GM10266 (cell line): ENCODE results near the gene FERMT2.
A peak's percentile ranks its signal among the peaks of the same experiment; 100 is the strongest.
"Not testable (repeated sequence)": the region's sequence is repeated elsewhere in the genome, so short reads cannot be mapped to it uniquely, and the experiment has no call there.

Source experiments
- DNase-seq: peaks from one replicate; pipeline ENCODE4 v3.0.0; 2012; ENCODE audit errors: extremely low spot score
- CTCF ChIP-seq: IDR thresholded peaks from 2 replicates; pipeline ENCODE4 v1.5.1; 2012; ENCODE audit warnings: mild to moderate bottlenecking, low read depth; ENCODE audit not compliant: control insufficient read depth, insufficient read depth; ENCODE audit errors: missing control alignments

The FERMT2 gene

GRCh38 chr14:52926953-52927352 is 23.9 kb downstream of the FERMT2 start:
- no peak for TF ChIP-seq CTCF
- DNase-seq: no peak

DNA sequence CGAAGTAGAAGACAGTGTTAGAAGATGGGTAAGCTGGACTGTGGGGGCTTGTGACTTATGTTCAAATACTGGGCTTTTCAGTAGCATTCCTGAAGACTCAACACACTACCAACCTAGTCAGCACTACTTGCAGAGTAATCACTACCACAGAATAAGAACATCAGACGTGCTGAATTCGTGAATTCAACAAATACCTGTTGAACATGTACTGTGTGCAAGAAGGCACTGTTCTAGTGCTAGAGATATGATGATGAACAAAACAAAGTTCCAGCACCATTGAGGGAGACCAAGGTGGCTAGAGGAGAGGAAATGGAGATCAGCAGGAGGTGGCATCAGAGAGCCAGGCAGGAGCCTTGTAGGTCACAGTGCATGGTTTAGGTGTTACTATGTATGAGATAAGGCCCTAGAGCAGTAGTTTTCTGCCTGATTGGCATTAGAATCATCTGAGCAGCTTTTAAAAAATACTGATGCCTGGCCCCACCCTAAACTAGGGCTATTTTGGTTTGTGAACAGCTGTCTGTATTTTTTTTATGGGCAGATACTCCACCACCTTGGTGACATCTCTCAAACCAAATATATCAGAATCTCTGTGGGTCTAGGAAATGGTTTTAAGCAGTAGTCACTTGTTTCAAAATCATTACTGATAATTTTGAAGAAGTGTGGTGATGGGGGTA is 26.8 kb downstream of the FERMT2 start:
- DNase-seq: peak; percentile 11
- TF ChIP-seq CTCF: no peak

- DNase-seq: no peak
- no peak for TF ChIP-seq CTCF
Measured at GRCh38 chr14:52922656-52923055, 28.2 kb downstream of the FERMT2 start.

GRCh38 chr14:52922059-52922458 is 28.8 kb downstream of the FERMT2 start:
- DNase-seq: no peak
- TF ChIP-seq CTCF: no peak

DNA sequence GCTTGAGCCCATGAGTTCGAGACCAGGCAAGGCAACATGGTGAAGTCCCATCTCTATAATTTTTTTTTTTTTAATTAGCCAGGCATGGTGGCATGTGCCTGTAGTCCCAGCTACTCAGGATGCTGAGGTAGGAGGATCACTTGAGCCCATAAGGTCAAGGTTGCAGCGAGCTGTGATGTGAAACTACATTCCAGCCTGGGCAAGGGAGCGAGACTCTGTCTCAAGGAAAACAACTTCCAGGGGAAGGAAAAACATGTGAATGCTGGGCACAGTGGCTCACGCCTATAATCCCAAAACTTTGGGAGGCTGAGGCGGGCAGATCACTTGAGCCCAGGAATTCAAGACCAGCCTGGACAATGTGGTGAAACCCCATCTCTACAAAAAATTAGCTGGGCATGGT is 30.4 kb downstream of the FERMT2 start:
- DNase-seq: not testable (repeated sequence)

DNA sequence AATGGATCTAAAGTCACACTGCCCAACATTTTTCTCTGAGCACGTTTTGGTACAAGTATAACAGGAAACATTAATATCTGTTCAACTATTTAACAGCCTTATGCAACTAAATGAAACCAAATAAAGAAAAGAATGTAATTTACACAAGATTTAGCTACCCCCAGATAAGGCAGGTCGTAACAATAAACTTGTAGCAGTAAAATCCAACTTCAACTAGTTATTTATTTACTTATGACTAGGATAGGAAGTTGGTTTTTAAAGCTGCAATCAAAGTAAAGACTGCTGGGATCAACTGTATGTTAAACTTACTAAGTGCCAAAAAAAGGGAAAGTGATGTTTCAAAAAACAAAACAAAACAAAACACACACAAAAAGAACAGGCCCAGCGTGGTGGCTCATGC is 30.9 kb downstream of the FERMT2 start:
- TF ChIP-seq CTCF: no peak
- DNase-seq: no peak

DNA sequence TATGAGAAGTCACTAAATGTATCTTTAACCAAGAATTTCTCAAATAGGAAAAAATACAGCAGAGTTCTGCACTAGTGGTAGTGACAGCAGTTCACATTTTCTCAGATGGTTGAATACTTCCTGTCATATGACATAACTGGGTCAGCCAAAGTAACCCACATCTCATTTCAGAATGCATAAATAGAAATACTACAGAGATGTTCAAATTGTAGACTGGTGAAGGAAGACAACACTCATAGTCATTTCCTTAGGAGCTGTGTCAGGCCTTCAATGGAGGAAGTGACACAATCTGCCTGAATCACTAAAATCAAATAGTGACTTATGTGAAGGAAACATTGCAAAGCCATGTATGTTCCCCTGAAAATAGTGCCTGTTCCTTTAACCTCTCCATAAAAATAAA is 32.4 kb downstream of the FERMT2 start:
- DNase-seq: peak; percentile 69
- TF ChIP-seq CTCF: no peak

DNA sequence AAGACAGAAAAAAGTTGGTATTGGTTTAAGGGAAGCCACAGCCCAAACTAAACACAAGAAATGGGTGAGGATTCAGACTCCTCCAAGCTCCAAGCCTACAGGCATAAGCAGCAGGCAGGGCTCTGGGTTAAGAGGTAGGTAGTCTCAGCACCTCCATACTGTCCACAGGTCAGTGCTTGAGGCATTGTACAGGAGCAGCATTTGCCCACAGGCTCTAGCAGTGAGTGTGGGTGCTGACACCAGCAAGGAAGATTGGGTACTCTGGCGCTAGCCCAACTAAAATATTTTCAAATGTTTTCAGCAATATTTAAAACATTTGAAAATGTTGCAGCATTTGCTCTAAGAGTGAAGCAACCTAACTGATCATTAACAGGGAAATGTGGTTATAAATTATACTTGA is 33.1 kb downstream of the FERMT2 start:
- DNase-seq: no peak
- no peak for TF ChIP-seq CTCF
